ENCODE measurements around the gene ESYT3. TPM values are rescaled to one million over a fixed set of nuclear protein-coding genes. Genes with fewer than 3 reads are reported as not detected.
"Not testable (repeated sequence)": the region's sequence is repeated elsewhere in the genome, so short reads cannot be mapped to it uniquely, and the experiment has no call there.

The ESYT3 gene
- total RNA-seq, 1 donor = under 0.01 TPM

GRCh38 chr3:138407236-138407907 is 27.0 kb upstream of the ESYT3 start:
- no peak for DNase-seq (ENCODE audit: low read depth)
- TF ChIP-seq CTCF (IDR thresholded peaks at IDR 0.05; ENCODE audit: insufficient read depth, low read depth, low read length) = no peak
- H3K4me3 ChIP-seq (ENCODE audit: low read depth, low read length) = no peak overlapping the region

- TF ChIP-seq CTCF (IDR thresholded peaks at IDR 0.05; ENCODE audit: insufficient read depth, low read depth, low read length) = no peak
- no peak for DNase-seq (ENCODE audit: low read depth)
- H3K4me3 ChIP-seq (ENCODE audit: low read depth, low read length) = no peak overlapping the region
Measured at GRCh38 chr3:138408751-138409570, 25.5 kb upstream of the ESYT3 start.

DNA sequence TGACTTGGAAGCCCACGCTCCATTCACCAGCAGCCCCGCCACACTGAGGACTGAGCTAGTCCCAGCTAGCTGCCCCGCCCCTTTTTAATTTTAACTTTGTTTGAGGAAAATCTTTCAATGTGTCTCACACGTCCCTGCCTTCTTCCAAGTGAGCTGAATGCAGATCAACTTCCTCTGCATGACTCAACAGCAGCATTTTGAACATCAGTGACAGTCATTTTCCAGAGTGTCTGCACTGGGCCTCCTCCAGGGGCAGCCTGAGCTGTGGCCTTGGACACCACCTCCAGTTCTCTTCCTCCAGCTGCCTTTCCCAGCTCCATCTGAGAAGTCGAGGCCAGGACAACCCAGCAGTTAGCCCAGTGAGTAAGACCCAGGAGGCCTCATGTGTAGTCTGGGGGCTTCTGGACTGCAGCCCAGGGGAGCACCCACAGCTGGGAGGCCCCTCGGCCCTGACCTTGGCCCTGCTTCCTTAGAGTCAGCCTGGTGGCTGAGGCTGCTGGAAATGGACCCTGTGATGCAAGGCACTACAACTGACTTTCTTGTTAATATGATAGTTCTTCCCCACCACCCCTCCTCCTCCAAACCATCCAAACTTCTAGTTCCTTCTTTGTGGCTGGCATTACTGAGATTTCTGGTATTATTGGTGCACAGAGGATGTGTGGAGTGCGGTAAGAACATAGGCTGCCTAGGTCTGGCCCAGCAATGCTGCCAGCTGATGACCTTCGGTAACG is 21.4 kb upstream of the ESYT3 start:
- DNase-seq (ENCODE audit: low read depth) = no peak
- no peak for TF ChIP-seq CTCF (IDR thresholded peaks at IDR 0.05; ENCODE audit: insufficient read depth, low read depth, low read length)
- H3K4me3 ChIP-seq (ENCODE audit: low read depth, low read length) = no peak overlapping the region

DNA sequence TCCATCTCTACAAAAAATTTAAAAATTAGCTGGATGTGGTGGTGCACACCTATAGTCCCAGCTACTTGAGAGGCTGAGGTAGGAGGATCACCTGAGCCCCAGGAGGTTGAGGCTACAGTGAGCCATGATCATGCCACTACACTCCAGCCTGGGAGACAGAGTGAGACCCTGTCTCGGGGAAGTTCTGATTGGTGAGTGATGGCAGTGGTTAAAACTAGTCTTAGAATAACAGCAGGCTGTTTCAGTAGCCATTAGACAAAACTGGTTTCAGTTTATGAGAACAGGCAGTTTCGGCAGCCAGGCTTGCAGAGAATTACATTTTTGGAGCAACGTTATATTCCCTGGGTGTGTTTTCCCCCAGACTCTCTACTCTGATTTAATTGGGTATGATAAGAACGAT is 18.2 kb upstream of the ESYT3 start:
- not testable (repeated sequence) for DNase-seq (ENCODE audit: low read depth)
- peak overlapping the region; percentile 4 for H3K4me3 ChIP-seq (ENCODE audit: low read depth, low read length)

- TF ChIP-seq CTCF (IDR thresholded peaks at IDR 0.05; ENCODE audit: insufficient read depth, low read depth, low read length) = peak; percentile 94
- no peak overlapping the region for H3K4me3 ChIP-seq (ENCODE audit: low read depth, low read length)
- DNase-seq (ENCODE audit: low read depth) = peak; percentile 80
Measured at GRCh38 chr3:138417559-138417982, 16.8 kb upstream of the ESYT3 start.

DNA sequence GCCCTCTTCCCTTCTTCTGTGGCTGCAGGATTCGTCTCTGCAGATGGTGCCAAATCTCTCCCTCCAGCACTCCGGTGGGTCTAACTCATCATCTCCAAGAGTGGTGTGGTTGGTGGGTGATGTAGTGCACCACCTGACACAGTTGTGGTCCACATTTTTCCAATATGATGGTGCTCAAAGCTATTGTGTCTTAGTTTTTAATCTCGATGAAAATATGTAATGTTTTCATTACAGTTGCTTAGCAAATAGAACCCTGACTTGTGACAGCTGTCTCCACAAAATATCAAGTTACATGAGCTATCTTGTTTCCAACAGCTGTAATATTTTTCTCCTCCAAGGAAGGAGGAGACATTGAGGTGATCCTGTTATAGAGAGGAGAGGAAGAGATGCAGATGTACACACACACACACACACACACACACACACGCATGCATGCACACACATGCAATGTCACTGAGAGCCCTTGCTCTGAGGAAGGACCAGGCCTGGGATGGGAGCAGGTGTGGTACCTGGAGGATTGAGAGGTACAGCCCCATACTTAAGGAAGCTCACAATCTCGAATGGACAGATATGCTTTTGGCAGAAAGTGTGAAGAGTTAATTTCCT is 15.7 kb upstream of the ESYT3 start:
- no peak for DNase-seq (ENCODE audit: low read depth)
- TF ChIP-seq CTCF (IDR thresholded peaks at IDR 0.05; ENCODE audit: insufficient read depth, low read depth, low read length) = no peak
- no peak overlapping the region for H3K4me3 ChIP-seq (ENCODE audit: low read depth, low read length)

GRCh38 chr3:138423316-138423715 is 11.1 kb upstream of the ESYT3 start:
- no peak for TF ChIP-seq CTCF (IDR thresholded peaks at IDR 0.05; ENCODE audit: insufficient read depth, low read depth, low read length)
- H3K4me3 ChIP-seq (ENCODE audit: low read depth, low read length) = no peak overlapping the region
- DNase-seq (ENCODE audit: low read depth) = no peak

All from fibroblast of villous mesenchyme (primary cell).